PC-9 (cell line): Measurements from ENCODE around the gene MINDY4. TPM values are rescaled to one million over a fixed set of nuclear protein-coding genes. Genes with fewer than 3 reads are reported as not detected.
A peak's percentile ranks its signal among the peaks of the same experiment; 100 is the strongest.

Experiments used
- BruUV-seq: library from RNA; stranded (reverse); fragments of 400-500 nt; replicated peaks from 2 replicates; lab custom pipeline; 2021; lab: Mats Ljungman, UMichigan
- CTCF ChIA-PET: fragments of 300-600 bp; sonication (Branson Sonifier 250); formaldehyde crosslinking; loops from one replicate; lab custom pipeline; 2022; ENCODE audit warnings: antibody characterized with exemption; lab: Charles Lee
- POLR2A ChIA-PET: fragments of 300-600 bp; sonication (Branson Sonifier 250); formaldehyde crosslinking; loops from one replicate; lab custom pipeline; 2022; ENCODE audit warnings: antibody characterized with exemption; ENCODE audit not compliant: unreplicated experiment; lab: Charles Lee
- DNase-seq, 2 experiments: peaks; one replicate each; pipeline versions ENCODE4 v3.0.0 to v3.0.0-alpha.2; 2015 to 2022; ENCODE audit warnings: mixed read lengths in 1 of 2
- H2AFZ ChIP-seq: fragments of 200-600 bp; sonication (generic); 2 replicates; pipeline ENCODE4 v1.8.1; 2017; ENCODE audit warnings: antibody characterized with exemption
- H3F3A ChIP-seq: fragments of 200-600 bp; sonication (generic); 2 replicates; pipeline ENCODE4 v1.8.1; 2017; ENCODE audit warnings: antibody characterized with exemption, mild to moderate bottlenecking, low read depth; ENCODE audit not compliant: insufficient read depth
- H3K27ac ChIP-seq: fragments of 200-600 bp; sonication (generic); 2 replicates; pipeline ENCODE4 v1.6.1; 2016; ENCODE audit warnings: mixed run types
- H3K27me3 ChIP-seq: fragments of 200-600 bp; sonication (generic); 2 replicates; pipeline ENCODE4 v1.6.1; 2016; ENCODE audit warnings: low read depth, mixed run types; ENCODE audit not compliant: insufficient read depth
- H3K36me3 ChIP-seq: fragments of 200-600 bp; sonication (generic); 2 replicates; pipeline ENCODE4 v1.6.1; 2016; ENCODE audit warnings: low read depth, mixed run types
- H3K4me1 ChIP-seq: fragments of 200-600 bp; sonication (generic); replicated peaks from 2 replicates; pipeline ENCODE4 v1.6.1; 2016; ENCODE audit warnings: mixed run types; ENCODE audit not compliant: insufficient read depth
- H3K4me2 ChIP-seq: fragments of 200-600 bp; sonication (generic); 2 replicates; pipeline ENCODE4 v1.6.1; 2017; ENCODE audit warnings: mixed run types
- H3K4me3 ChIP-seq: fragments of 200-600 bp; sonication (generic); 2 replicates; pipeline ENCODE4 v1.6.1; 2016; ENCODE audit warnings: mixed run types
- H3K79me2 ChIP-seq: fragments of 200-600 bp; sonication (generic); 2 replicates; pipeline ENCODE4 v1.6.1; 2017; ENCODE audit warnings: low read depth, mixed run types
- H3K9me2 ChIP-seq: fragments of 200-600 bp; sonication (generic); 2 replicates; pipeline ENCODE4 v1.8.1; 2017; ENCODE audit warnings: mild to moderate bottlenecking; ENCODE audit not compliant: insufficient read depth
- H3K9me3 ChIP-seq: fragments of 200-600 bp; sonication (generic); 2 replicates; pipeline ENCODE4 v1.8.1; 2016; ENCODE audit warnings: low read depth; ENCODE audit not compliant: insufficient read depth
- H4K20me1 ChIP-seq: fragments of 200-600 bp; sonication (generic); 2 replicates; pipeline ENCODE4 v1.8.1; 2017; ENCODE audit not compliant: insufficient read depth
- EZH2 ChIP-seq: fragments of 200-600 bp; sonication (generic); IDR thresholded peaks from 2 replicates; pipeline ENCODE4 v1.8.0; 2017; ENCODE audit warnings: antibody characterized with exemption, low read depth
- intact Hi-C: fragments of 100-400 bp; cut with micrococcal nuclease; formaldehyde crosslinking; loops from one replicate; pipeline ENCODE4 v1.10.0; 2022; ENCODE audit not compliant: unreplicated experiment
- total RNA-seq: library from RNA; stranded (reverse); gene quantifications from 2 replicates; pipeline ENCODE4 v1.2.3, GENCODE V29; 2021
- TF ChIP-seq, protein P1 (sequence below): fragments of 200-600 bp; sonication (generic); conservative IDR thresholded peaks from 2 replicates; pipeline ENCODE4 v1.6.1; 2017; ENCODE audit warnings: mixed run types, antibody characterized with exemption, mild to moderate bottlenecking, moderate library complexity

The MINDY4 gene
- total RNA-seq, 1 experiment from 2014 or later, result 14.8 TPM

GRCh38 chr7:30920021-30920583 lies 148.9 kb downstream of the MINDY4 start:
- Histone ChIP-seq H2AFZ (no peak overlapping the region), H3K36me3 (no peaks in the 10 kb centered on the region), H3K79me2 (no peaks in the 10 kb centered on the region), H4K20me1 (no peaks in the 10 kb centered on the region), H3K9me2 (no peaks in the 10 kb centered on the region), H3K4me2 (0 out of 2 replicates have a peak overlapping the region, but pooled peaks have one; percentile 53), H3K27me3 (no peaks in the 10 kb centered on the region), H3K4me3 (no peak overlapping the region), H3F3A (peaks cover 28% of the 10 kb centered on the region; the same call in 1 of the 2 replicates), H3K9me3 (no peaks in the 10 kb centered on the region), H3K4me1 (peaks cover 39% of the 10 kb centered on the region), H3K27ac (no peak overlapping the region)
- no TSS peak for BruUV-seq
- intact Hi-C loops, result no loop called here
- POLR2A ChIA-PET, result interaction anchor here (0.5 kb wide), 1 partner anchor 11 kb away, joined by 8 read pairs; no protein-coding TSS in a partner anchor
- DNase-seq, result no peak
- CTCF ChIA-PET, result interaction anchor here (0.5 to 1.2 kb wide), 2 partner anchors 18 to 110 kb away, joined by 3 to 5 read pairs; no protein-coding TSS in a partner anchor
- TF ChIP-seq, protein P1, sequence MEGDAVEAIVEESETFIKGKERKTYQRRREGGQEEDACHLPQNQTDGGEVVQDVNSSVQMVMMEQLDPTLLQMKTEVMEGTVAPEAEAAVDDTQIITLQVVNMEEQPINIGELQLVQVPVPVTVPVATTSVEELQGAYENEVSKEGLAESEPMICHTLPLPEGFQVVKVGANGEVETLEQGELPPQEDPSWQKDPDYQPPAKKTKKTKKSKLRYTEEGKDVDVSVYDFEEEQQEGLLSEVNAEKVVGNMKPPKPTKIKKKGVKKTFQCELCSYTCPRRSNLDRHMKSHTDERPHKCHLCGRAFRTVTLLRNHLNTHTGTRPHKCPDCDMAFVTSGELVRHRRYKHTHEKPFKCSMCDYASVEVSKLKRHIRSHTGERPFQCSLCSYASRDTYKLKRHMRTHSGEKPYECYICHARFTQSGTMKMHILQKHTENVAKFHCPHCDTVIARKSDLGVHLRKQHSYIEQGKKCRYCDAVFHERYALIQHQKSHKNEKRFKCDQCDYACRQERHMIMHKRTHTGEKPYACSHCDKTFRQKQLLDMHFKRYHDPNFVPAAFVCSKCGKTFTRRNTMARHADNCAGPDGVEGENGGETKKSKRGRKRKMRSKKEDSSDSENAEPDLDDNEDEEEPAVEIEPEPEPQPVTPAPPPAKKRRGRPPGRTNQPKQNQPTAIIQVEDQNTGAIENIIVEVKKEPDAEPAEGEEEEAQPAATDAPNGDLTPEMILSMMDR, result no peak
- TF ChIP-seq EZH2, result no peak

GRCh38 chr7:30920584-30921539 lies 149.6 kb downstream of the MINDY4 start:
- H3K27me3 ChIP-seq, result no peaks in the 10 kb centered on the region
- DNase-seq, result peak in 1 of 2 experiments; percentile 69
- H3K9me3 ChIP-seq, result no peaks in the 10 kb centered on the region
- no peaks in the 10 kb centered on the region for H3K9me2 ChIP-seq
- no peak overlapping the region for H3K4me3 ChIP-seq
- H3K4me1 ChIP-seq, result peaks cover 31% of the 10 kb centered on the region
- peaks cover 21% of the 10 kb centered on the region; the same call in 1 of the 2 replicates for H3F3A ChIP-seq
- no peaks in the 10 kb centered on the region for H3K79me2 ChIP-seq
- no peaks in the 10 kb centered on the region for H3K36me3 ChIP-seq
- H2AFZ ChIP-seq, result no peak overlapping the region
- intact Hi-C loops, result no loop called here
- CTCF ChIA-PET, result no interaction called here
- TF ChIP-seq, protein P1, result no peak
- no peak for TF ChIP-seq EZH2
- no peaks in the 10 kb centered on the region for H4K20me1 ChIP-seq
- POLR2A ChIA-PET, result interaction anchor here (0.8 kb wide), 1 partner anchor 290 kb away, joined by 3 read pairs; no protein-coding TSS in a partner anchor
- BruUV-seq, result no TSS peak
- H3K27ac ChIP-seq, result no peak overlapping the region
- peak overlapping the region; percentile 53 for H3K4me2 ChIP-seq
